ENCODE measurements around the gene SORCS2.

SORCS2 gene

GRCh38 chr4:7261087-7261486 lies 68.7 kb downstream of the SORCS2 start:
- CTCF ChIA-PET = no interaction called here
- POLR2A ChIA-PET (ENCODE audit: low non-redundant PET) = no interaction called here
- DNase-seq (ENCODE audit: low spot score) = no peak
- no peak overlapping the region for H3K27ac ChIP-seq
- TF ChIP-seq CTCF (conservative IDR thresholded peaks at IDR 0.05; ENCODE audit: low read depth) = no peak

- DNase-seq (ENCODE audit: low spot score) = no peak
- H3K27ac ChIP-seq = no peak overlapping the region
- ChIA-PET POLR2A (ENCODE audit: low non-redundant PET) (no interaction called here), CTCF (no interaction called here)
- TF ChIP-seq CTCF (conservative IDR thresholded peaks at IDR 0.05; ENCODE audit: low read depth) = no peak
Observed at GRCh38 chr4:7261536-7261935, 69.2 kb downstream of the SORCS2 start.

GRCh38 chr4:7262134-7262533 lies 69.8 kb downstream of the SORCS2 start:
- CTCF ChIA-PET = no interaction called here
- POLR2A ChIA-PET (ENCODE audit: low non-redundant PET) = no interaction called here
- no peak for TF ChIP-seq CTCF (conservative IDR thresholded peaks at IDR 0.05; ENCODE audit: low read depth)
- H3K27ac ChIP-seq = no peak overlapping the region
- DNase-seq (ENCODE audit: low spot score) = no peak

GRCh38 chr4:7263166-7263565 lies 70.8 kb downstream of the SORCS2 start:
- no peak overlapping the region for H3K27ac ChIP-seq
- no peak for TF ChIP-seq CTCF (conservative IDR thresholded peaks at IDR 0.05; ENCODE audit: low read depth)
- CTCF ChIA-PET = no interaction called here
- POLR2A ChIA-PET (ENCODE audit: low non-redundant PET) = no interaction called here
- peak; percentile 57 for DNase-seq (ENCODE audit: low spot score)

GRCh38 chr4:7264694-7265093 lies 72.4 kb downstream of the SORCS2 start:
- POLR2A ChIA-PET (ENCODE audit: low non-redundant PET) = no interaction called here

GRCh38 chr4:7266525-7267292 lies 74.4 kb downstream of the SORCS2 start:
- CTCF ChIA-PET = no interaction called here
- POLR2A ChIA-PET (ENCODE audit: low non-redundant PET) = no interaction called here
- peak; percentile 69 for DNase-seq (ENCODE audit: low spot score)
- H3K27ac ChIP-seq = no peak overlapping the region
- TF ChIP-seq CTCF (conservative IDR thresholded peaks at IDR 0.05; ENCODE audit: low read depth) = no peak

More at GRCh38 chr4:7264694-7265093, 72.4 kb downstream of the SORCS2 start:
- H3K27ac ChIP-seq = no peak overlapping the region
- no peak for TF ChIP-seq CTCF (conservative IDR thresholded peaks at IDR 0.05; ENCODE audit: low read depth)
- DNase-seq (ENCODE audit: low spot score) = no peak
- CTCF ChIA-PET = interaction anchor here (0.6 kb wide), 1 partner anchor 15 kb away, joined by 3 read pairs; no protein-coding TSS in a partner anchor

Data from RWPE1 (cell line).